HL-60 (cell line): ENCODE data around the gene SPATA24.
"Not testable (repeated sequence)": the region's sequence is repeated elsewhere in the genome, so short reads cannot be mapped to it uniquely, and the experiment has no call there.

Experiments used
- DNase-seq, 2 experiments: peaks; one replicate each; pipeline ENCODE4 v3.0.0-alpha.2; 2010 to 2020; ENCODE audit warnings: low read depth in 1 of 2, low spot score in 1 of 2
- H3K27ac ChIP-seq: fragments of 250-450 bp; sonication (Bioruptor Pico); replicated peaks from 2 replicates; pipeline ENCODE4 v1.5.1; 2020; ENCODE audit warnings: mild to moderate bottlenecking, moderate library complexity
- H3K27me3 ChIP-seq: fragments of 250-450 bp; sonication (Bioruptor Pico); 2 replicates; pipeline ENCODE4 v1.5.1; 2021; ENCODE audit warnings: mild to moderate bottlenecking, moderate library complexity; ENCODE audit not compliant: insufficient read depth, poor library complexity, severe bottlenecking
- H3K4me3 ChIP-seq: replicated peaks from 2 replicates; pipeline ENCODE4 v1.5.1; 2011; ENCODE audit warnings: mild to moderate bottlenecking, control low read depth, low read length; ENCODE audit not compliant: insufficient read depth
- GABPA ChIP-seq: IDR thresholded peaks from 2 replicates; pipeline ENCODE4 v1.6.1; 2012; ENCODE audit warnings: low read depth
- POLR2AphosphoS5 ChIP-seq: IDR thresholded peaks from 2 replicates; pipeline ENCODE4 v1.6.1; 2012; ENCODE audit warnings: low read depth
- SPI1 ChIP-seq: IDR thresholded peaks from 2 replicates; pipeline ENCODE4 v1.6.1; 2012; ENCODE audit warnings: low read depth, mild to moderate bottlenecking, borderline replicate concordance
- TF ChIP-seq, protein P1 (sequence below): IDR thresholded peaks from 2 replicates; pipeline ENCODE4 v1.6.1; 2012; ENCODE audit warnings: low read depth; ENCODE audit not compliant: insufficient replicate concordance
- TF ChIP-seq, protein P2 (sequence below): IDR thresholded peaks from one replicate; pipeline ENCODE4 v1.5.1; 2011; ENCODE audit warnings: low read length, control low read depth, inconsistent platforms; ENCODE audit not compliant: insufficient read depth

Gene SPATA24

DNA sequence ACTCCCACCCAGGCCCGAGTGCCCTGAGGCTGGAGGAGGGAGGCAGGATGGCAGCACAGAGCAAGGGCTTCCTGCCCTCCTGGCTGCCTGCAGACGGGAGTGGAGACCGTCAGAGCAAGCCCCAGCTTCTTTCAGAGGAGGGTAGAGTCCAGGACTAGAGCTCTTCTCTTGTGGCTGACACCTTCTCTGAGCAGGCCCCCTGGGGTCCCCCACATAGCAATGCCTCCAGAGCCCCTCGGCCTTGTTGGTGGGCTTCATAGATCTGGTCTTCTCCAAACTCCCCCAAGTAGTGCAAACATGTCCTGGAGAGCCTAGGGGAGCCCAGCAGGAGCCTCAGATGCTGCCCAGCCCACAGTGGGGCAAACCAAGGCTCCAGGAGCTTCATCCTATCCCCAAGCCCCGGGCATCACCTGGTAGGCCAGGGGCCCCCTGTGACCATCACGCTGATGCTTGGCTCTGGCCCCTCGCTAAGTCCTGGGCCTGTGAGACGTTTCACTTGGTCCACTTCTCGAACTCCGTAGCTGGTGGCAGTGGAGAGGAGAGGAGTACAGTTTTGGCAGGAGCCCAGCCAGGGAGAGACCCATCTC, 16.2 kb downstream of the SPATA24 start:
- Histone ChIP-seq H3K27ac (peak overlapping the region; percentile 87), H3K27me3 (no peaks in the 10 kb centered on the region), H3K4me3 (peak overlapping the region; percentile 12)
- no peak for TF ChIP-seq POLR2AphosphoS5
- TF ChIP-seq GABPA = no peak
- TF ChIP-seq, protein P1, sequence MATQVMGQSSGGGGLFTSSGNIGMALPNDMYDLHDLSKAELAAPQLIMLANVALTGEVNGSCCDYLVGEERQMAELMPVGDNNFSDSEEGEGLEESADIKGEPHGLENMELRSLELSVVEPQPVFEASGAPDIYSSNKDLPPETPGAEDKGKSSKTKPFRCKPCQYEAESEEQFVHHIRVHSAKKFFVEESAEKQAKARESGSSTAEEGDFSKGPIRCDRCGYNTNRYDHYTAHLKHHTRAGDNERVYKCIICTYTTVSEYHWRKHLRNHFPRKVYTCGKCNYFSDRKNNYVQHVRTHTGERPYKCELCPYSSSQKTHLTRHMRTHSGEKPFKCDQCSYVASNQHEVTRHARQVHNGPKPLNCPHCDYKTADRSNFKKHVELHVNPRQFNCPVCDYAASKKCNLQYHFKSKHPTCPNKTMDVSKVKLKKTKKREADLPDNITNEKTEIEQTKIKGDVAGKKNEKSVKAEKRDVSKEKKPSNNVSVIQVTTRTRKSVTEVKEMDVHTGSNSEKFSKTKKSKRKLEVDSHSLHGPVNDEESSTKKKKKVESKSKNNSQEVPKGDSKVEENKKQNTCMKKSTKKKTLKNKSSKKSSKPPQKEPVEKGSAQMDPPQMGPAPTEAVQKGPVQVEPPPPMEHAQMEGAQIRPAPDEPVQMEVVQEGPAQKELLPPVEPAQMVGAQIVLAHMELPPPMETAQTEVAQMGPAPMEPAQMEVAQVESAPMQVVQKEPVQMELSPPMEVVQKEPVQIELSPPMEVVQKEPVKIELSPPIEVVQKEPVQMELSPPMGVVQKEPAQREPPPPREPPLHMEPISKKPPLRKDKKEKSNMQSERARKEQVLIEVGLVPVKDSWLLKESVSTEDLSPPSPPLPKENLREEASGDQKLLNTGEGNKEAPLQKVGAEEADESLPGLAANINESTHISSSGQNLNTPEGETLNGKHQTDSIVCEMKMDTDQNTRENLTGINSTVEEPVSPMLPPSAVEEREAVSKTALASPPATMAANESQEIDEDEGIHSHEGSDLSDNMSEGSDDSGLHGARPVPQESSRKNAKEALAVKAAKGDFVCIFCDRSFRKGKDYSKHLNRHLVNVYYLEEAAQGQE = no peak
- TF ChIP-seq, protein P2, sequence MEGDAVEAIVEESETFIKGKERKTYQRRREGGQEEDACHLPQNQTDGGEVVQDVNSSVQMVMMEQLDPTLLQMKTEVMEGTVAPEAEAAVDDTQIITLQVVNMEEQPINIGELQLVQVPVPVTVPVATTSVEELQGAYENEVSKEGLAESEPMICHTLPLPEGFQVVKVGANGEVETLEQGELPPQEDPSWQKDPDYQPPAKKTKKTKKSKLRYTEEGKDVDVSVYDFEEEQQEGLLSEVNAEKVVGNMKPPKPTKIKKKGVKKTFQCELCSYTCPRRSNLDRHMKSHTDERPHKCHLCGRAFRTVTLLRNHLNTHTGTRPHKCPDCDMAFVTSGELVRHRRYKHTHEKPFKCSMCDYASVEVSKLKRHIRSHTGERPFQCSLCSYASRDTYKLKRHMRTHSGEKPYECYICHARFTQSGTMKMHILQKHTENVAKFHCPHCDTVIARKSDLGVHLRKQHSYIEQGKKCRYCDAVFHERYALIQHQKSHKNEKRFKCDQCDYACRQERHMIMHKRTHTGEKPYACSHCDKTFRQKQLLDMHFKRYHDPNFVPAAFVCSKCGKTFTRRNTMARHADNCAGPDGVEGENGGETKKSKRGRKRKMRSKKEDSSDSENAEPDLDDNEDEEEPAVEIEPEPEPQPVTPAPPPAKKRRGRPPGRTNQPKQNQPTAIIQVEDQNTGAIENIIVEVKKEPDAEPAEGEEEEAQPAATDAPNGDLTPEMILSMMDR = no peak
- TF ChIP-seq SPI1 = no peak
- DNase-seq = no peak

DNA sequence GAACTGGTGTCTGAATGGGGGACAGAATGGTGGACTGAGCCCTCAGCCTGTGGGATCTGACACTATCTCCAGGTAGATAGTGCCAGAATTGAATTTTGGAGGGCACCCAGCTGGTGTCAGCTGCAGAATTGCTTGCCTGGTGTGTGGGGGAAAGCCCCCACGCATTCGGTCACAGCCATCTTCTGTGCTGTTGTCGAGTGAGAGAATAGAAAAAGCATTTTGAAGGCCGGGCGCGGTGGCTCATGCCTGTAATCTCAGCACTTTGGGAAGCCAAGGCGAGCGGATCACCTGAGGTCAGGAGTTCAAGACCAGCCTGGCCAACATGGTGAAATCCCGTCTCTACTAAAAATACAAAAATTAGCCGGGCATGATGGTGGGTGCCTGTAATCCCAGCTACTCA, 16.9 kb downstream of the SPATA24 start:
- not testable (repeated sequence) for H3K4me3 ChIP-seq, DNase-seq, H3K27me3 ChIP-seq
- H3K27ac ChIP-seq = peak overlapping the region; percentile 87

DNA sequence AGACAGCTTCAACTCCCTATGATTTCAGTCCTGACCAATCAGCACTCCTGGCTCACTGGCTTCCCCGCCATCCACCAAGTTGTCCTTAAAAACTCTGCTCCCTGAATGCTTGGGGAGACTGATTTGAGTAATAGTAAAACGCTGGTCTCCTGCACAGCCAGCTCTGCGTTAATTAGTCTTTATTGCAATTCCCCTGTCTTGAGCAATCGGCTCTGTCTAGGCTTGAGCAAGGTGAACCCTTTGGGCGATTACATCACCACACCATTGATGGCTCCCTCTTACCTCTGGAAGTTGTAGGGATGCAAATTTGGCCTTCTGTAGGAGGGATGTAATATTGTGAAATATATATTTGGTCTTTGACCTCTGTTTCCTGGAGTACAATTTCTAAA, 17.8 kb downstream of the SPATA24 start:
- no peak for TF ChIP-seq SPI1
- peak; percentile 30; the same call in 1 of the 2 replicates for TF ChIP-seq POLR2AphosphoS5
- peak; percentile 76 to 81 for DNase-seq
- Histone ChIP-seq H3K27me3 (no peaks in the 10 kb centered on the region), H3K4me3 (no peak overlapping the region), H3K27ac (peak overlapping the region; percentile 87)

DNA sequence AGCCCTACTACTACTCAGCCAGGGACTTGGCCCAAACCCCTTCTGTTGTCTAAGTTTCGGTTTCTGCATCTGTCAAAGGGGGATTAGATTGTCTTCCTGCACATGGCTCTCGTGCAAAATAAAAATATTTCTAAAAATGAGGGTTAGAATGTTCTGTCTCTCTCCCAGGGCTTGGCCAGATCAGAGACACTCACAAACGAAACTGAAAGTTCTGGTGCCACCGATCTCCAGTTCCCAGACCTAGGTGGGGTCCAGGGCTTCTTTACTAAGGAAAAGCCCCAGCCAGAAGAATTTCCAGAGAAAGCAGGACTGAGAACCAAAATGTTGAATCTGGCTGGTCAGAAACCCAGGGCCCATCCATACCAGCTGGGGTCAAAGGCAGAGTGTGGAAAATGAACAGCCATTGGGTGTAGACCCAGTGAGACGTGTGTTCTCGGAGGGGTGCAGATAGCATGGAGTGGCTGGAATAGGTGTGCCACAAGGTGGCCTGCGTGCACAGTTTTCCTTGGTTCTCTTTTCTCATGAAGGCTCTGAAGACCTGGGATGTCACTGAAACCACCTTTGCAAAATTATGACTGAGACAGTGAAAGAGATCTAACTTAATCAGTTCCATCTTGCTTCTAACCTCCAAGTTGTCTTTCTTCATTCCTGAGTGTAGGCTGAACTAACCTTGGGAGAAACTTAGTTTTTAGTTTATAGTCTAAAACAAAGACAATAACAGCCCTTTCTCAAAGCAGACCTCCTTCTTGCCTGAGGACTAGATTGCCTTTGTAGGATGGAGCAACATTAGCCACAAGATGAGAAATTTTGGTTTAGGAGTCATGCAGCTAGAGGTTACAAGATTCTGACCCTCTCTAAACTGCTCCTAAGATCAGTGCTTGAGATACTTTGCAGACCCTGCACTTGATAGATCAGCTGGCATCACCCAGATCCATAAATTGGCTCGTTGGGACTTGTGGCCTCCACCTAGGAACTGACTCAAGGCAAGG, 18.5 kb downstream of the SPATA24 start:
- TF ChIP-seq, protein P2 = no peak
- TF ChIP-seq, protein P1 = no peak
- TF ChIP-seq GABPA (no peak), SPI1 (no peak), POLR2AphosphoS5 (no peak)
- DNase-seq = peak in 1 of 2 experiments; percentile 44
- H3K27ac ChIP-seq = peak overlapping the region; percentile 87
- no peak overlapping the region for H3K4me3 ChIP-seq
- H3K27me3 ChIP-seq = no peaks in the 10 kb centered on the region
